SH-SY5Y (cell line): Measurements from ENCODE around the gene ACVR1.

Experiments used
- GATA2 ChIP-seq: IDR thresholded peaks from 2 replicates; pipeline ENCODE4 v1.6.1; 2011; ENCODE audit warnings: mild to moderate bottlenecking, low read depth, low read length
- GATA3 ChIP-seq: IDR thresholded peaks from 2 replicates; pipeline ENCODE4 v1.6.1; 2011; ENCODE audit warnings: low read depth, mild to moderate bottlenecking, low read length, moderate library complexity

DNA sequence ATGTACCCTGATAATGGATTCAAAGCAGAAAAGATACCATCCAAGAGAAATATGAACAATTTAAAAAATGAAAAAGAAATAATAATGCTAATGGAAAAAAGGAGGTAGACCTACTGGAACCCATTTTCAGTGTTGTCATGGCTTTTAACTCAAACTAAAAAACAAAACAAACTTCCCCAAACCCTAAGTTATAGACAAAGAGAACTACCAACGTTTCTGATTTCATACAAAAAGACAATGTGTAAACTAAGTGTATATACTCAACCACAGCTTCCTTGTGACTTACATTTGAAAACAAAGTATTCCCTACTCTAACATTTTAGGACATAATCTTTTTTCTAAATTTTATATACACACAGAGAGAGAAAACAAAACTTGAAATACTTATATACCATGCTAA lies 45.9 kb downstream of the ACVR1 start:
- TF ChIP-seq GATA3 (no peak), GATA2 (no peak)
